Fibroblast of lung (primary cell): ENCODE data around the gene HNF4A.

Source experiments
- CTCF ChIP-seq, 2 donors: IDR thresholded peaks in 1 of 2; conservative IDR thresholded peaks in 1 of 2; 1 replicate in 1 of 2; 2 replicates in 1 of 2; pipeline ENCODE4 v1.5.1; 2011 to 2012; ENCODE audit warnings: low read length in 2 of 2, control low read depth in 1 of 2, inconsistent platforms in 1 of 2, low read depth in 1 of 2, mild to moderate bottlenecking in 1 of 2
- EZH2 ChIP-seq: IDR thresholded peaks from 2 replicates; pipeline ENCODE4 v1.5.1; 2012; ENCODE audit warnings: low read length, control low read depth, mild to moderate bottlenecking; ENCODE audit errors: missing control alignments

DNA sequence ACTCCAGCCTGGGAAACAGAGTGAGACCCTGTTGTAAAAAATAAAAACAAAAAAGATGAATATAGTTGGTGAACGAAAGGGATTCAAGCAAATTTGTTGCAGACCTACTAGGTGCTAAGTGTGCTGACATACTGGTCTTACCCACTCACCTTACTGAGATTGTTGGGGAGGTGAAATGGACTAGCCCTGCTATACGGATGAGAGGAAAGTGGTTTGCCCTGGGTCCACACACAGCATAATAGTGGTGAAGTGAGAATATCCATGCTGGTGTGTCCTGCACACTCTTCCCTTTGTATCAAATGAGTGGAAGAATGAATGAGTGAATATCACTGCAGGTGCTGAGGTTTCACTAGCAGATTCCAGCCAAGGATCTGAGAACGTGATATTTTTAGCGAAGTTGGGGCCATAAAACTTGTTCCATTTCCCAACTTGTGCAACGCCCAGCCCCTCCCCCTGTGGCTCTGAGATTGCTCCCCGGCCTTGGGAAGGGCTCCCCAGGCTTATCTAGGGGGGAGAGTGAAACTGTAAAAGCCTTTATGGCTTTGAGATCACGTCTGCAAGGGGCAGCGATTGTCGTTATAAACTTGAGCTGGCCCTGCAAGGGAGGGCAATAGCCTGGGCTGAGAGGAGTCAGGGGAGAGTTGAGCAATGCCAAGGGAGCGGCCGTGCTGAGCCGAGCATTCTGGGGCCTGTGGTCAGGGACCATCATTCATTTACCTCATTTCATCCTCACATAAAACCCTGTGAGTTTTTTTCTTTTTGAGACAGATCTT, 87.0 kb downstream of the HNF4A start:
- no peak for TF ChIP-seq CTCF (conservative IDR thresholded peaks at IDR 0.05 in 1 of 2, IDR thresholded peaks at IDR 0.05 in 1 of 2; ENCODE audit: low read depth in 1 of 2, low read length in 2 of 2)
- TF ChIP-seq EZH2: no peak
